ENCODE measurements around the gene SMPX.

GRCh38 chrX:21718575-21718974 lies 39.3 kb downstream of the SMPX start:
- no peak for TF ChIP-seq POLR2A (IDR thresholded peaks at IDR 0.05)
- TF ChIP-seq CTCF (IDR thresholded peaks at IDR 0.05): no peak
